ENCODE results near the gene CDK9.
"Not testable (repeated sequence)": the region's sequence is repeated elsewhere in the genome, so short reads cannot be mapped to it uniquely, and the experiment has no call there.

CDK9 gene

GRCh38 chr9:127755061-127756060 lies 30.5 kb upstream of the CDK9 start:
- DNase-seq (ENCODE audit: low read depth) = no peak
- no peak for TF ChIP-seq CTCF (conservative IDR thresholded peaks at IDR 0.05; ENCODE audit: low read depth, low read length)

GRCh38 chr9:127756233-127756632 lies 29.6 kb upstream of the CDK9 start:
- DNase-seq (ENCODE audit: low read depth) = no peak
- H3K4me3 ChIP-seq (ENCODE audit: low read length) = no peak overlapping the region
- no peak for TF ChIP-seq CTCF (conservative IDR thresholded peaks at IDR 0.05; ENCODE audit: low read depth, low read length)

More at GRCh38 chr9:127755061-127756060, 30.5 kb upstream of the CDK9 start:
- H3K4me3 ChIP-seq (ENCODE audit: low read length) = no peak overlapping the region

GRCh38 chr9:127756776-127757175 lies 29.1 kb upstream of the CDK9 start:
- not testable (repeated sequence) for DNase-seq (ENCODE audit: low read depth); H3K4me3 ChIP-seq (ENCODE audit: low read length)

- no peak overlapping the region for H3K4me3 ChIP-seq (ENCODE audit: low read length)
- TF ChIP-seq CTCF (conservative IDR thresholded peaks at IDR 0.05; ENCODE audit: low read depth, low read length) = no peak
- no peak for DNase-seq (ENCODE audit: low read depth)
Observed at GRCh38 chr9:127758843-127759242, 27.0 kb upstream of the CDK9 start.

- DNase-seq (ENCODE audit: low read depth) = no peak
- no peak overlapping the region for H3K4me3 ChIP-seq (ENCODE audit: low read length)
- TF ChIP-seq CTCF (conservative IDR thresholded peaks at IDR 0.05; ENCODE audit: low read depth, low read length) = no peak
Observed at GRCh38 chr9:127761061-127761460, 24.8 kb upstream of the CDK9 start.

GRCh38 chr9:127761491-127761956 lies 24.3 kb upstream of the CDK9 start:
- no peak for TF ChIP-seq CTCF (conservative IDR thresholded peaks at IDR 0.05; ENCODE audit: low read depth, low read length)
- DNase-seq (ENCODE audit: low read depth) = no peak

GRCh38 chr9:127762111-127762676 lies 23.6 kb upstream of the CDK9 start:
- no peak for TF ChIP-seq CTCF (conservative IDR thresholded peaks at IDR 0.05; ENCODE audit: low read depth, low read length)

More at GRCh38 chr9:127761491-127761956, 24.3 kb upstream of the CDK9 start:
- no peak overlapping the region for H3K4me3 ChIP-seq (ENCODE audit: low read length)

More at GRCh38 chr9:127762111-127762676, 23.6 kb upstream of the CDK9 start:
- no peak overlapping the region for H3K4me3 ChIP-seq (ENCODE audit: low read length)
- no peak for DNase-seq (ENCODE audit: low read depth)
